HG02642 (cell line): ENCODE measurements around the gene BRD4.

ENCODE experiments used
- ATAC-seq: cut with Tn5 transposase; IDR thresholded peaks from one replicate; pipeline ENCODE4 v1.9.1; 2021; ENCODE audit warnings: mild to moderate bottlenecking; ENCODE audit not compliant: unreplicated experiment, poor library complexity

Gene BRD4

DNA sequence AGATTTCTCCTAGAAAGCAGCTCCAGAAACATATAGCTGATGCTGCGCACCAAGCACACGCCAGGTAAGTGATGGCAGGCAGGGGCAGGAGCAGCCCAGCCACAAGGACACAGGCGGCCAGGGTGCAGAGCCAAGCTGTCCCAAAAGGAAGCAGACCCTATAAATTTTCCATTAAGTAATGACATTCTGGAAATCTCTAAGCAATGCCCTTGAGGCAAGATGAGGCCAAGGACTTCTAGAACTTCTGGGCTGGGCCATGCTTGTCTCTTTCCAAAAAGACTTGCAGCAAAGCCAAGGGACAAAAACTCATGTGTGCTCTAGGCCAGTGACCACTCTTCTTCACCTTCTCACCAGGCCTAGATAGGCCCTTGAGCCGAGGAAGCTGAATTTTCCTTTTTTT, 57.9 kb downstream of the BRD4 start:
- no peak for ATAC-seq

DNA sequence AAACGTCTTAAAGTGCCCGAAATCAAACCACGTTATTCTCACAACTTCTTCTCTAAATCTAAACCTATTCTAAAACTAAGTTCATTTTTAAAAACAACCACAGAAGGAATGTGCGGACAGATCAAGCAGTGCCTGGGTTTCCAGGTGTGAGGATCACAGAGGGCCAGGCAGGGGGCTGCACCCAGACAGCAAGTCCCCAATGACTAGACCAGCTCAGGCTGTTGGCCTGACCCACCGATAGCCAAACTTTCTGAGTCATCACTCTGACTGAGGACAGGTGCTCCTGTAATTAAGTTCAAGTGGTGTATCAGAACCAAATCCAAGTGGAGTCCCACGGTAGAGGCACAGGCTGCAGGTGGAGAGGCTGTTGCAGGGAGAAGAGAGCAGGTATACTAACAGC, 62.5 kb downstream of the BRD4 start:
- ATAC-seq = no peak

DNA sequence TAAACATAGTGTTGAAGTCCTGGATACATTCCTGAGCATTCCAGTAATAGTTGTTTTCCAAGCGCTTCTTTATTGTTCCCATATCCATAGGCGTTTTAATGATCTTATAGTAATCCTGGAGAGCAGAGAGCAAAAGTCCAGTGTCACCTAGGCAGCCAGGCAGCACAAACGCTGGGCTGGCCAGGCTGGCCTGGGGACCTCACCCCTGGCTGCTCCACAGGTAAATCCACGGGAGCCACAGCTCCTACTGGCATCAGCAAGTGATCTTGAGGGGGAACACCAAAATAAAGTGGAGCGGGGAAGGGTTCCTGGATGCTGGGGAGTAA, 63.4 kb downstream of the BRD4 start:
- ATAC-seq = no peak

DNA sequence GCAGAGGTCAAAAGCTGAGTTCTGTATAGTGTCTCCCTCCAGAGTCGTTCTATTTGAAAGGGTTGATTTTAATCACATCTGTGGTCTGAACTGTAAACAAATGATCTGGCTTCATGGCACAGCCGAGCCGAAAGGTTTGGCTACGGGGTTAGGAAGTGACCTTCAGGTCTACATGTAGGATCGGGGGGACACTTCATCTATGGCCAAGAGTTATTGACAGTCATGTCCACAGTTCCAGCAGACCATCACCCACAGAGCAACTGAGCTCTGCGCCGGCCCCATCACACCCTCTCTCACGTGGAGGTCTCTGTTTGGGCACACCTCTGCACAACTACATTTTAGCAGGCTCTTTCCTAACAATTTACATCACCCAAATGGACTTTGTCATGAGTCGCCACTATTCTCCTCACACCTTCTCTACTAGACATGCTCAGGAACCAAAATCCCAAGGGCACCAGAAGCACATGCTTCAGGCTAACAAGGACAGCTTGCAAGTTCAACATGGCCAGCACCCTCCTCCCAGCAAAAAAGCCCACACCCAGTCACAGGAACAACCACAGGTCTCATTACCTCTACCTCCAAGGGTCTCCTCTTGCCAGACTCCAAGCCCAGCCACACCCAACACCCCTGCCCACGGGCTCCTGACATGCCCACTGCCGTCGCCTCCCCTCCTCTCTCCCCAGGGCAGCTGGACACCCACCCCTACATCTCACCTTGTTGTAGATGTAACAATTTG, 64.0 kb downstream of the BRD4 start:
- no peak for ATAC-seq

DNA sequence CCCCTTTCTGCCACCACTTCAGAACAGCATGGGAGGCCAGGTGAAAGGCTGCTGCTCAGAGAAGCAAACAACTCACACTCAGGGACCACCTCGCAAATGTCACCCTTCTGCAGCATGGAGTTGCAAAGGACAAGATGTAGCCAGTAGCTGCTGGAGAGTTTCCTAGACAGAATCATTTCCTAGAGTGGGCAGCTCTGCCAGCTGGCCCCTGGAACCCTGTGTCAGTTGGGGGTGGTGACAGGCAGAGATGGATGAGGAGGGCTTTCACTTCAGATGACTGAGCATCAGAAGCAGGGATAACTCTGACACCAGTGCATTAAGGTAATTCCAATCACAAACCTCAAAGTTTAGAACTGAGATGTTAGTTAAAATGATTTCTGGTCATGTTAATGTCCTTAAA, 65.7 kb downstream of the BRD4 start:
- ATAC-seq = no peak

DNA sequence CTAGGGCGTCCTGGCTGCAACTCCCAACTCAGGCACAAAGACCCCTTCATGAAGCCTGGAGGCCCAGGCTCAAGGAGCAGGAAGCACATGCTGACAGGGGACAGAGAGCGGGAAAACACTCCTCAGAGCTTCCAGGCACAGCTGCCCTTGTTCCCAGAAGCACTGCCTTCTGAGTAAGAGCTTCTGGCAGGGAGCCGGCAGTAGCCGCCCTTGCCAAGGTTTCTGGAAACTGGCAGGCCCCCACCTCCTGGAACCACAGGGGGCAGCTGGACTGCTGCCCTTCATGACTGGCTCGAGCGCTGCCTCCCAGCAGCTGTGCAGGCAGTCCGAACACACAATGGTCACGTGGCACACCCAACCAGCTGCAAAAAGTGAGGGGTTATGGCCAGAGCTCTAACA, 66.5 kb downstream of the BRD4 start:
- no peak for ATAC-seq

DNA sequence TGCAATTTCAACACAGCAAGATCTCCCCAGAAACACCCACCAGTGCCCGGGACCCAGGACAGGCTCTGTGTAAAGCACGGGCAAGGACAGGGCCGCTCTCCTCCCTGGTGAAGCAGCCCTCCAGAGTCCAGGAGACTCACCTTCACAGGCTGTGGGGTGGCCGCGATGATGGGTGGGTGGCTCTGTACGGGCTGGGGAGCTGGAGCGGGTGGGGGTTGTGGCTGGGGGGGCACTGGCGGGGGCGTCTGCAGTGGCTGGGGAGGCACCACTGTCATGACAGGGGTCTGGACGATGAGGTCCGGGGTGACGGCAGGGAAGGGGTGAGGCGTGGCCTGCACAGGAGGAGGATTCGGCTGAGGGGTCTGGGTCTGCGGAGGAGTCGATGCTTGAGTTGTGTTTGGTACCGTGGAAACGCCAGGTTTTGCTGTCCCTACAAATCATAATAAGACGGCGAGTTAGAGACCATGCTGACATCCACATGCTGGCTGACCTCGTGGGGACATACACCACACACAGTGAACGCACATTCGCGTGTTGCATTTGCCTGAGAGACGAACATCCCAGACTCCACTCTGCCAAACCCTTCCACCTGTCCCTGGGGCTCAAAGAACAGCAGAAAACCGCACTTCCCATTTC, 67.0 kb downstream of the BRD4 start:
- no peak for ATAC-seq

DNA sequence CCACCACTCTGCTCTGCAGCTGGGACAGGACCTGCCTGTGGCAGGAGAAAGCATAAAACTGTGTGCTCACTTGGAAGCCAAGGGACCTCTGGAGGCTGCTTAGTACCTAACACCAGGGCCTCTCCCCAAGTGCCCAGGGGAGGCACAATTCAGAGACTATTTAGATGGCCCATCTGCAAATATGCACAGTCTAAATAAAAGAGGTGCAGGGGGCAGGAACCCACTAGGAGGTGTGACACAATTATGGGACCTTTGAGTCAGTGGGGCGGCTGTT, 67.5 kb downstream of the BRD4 start:
- no peak for ATAC-seq

DNA sequence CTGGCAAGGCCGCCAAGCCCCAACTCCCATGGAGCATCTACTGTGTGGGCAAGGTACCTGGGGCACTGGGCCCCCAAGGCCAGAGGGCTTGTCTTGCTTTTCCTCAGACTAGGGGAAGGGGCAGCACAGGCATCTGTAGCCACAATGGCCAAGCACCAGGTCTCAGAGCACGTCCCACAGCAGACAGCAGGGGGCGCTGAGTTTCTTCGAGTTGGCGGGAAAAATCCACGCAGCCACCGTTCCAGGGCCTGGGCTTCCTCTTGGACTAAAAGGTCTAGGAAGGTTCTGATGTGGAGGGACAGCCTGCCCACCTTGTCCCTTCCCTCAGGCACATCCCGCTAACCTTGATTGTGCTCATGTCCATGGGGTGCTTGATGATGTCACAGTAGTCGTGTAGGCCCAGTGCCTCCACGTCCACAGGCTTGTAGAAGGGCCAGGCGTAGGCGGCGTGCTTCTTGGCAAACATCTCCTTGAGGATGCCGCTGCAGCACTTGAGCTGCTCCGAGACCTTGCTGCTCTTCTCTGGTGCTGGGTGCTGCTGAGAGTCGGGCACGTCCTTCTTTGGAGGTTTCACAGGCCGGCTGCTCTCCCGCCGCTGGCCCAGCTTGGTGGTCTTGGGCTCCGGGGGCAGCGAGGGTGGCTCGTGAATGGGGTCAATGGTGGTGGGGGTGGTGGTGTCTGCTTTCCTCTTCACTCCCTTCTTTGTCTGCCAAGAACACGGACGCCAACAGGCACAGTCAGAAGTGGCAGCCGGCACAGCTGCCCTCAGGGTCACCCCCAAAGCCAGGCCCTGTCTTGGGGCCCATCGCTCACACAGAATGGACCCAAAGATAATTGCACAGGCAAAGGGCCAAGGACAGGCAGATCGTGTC, 68.0 kb downstream of the BRD4 start:
- ATAC-seq = no peak

DNA sequence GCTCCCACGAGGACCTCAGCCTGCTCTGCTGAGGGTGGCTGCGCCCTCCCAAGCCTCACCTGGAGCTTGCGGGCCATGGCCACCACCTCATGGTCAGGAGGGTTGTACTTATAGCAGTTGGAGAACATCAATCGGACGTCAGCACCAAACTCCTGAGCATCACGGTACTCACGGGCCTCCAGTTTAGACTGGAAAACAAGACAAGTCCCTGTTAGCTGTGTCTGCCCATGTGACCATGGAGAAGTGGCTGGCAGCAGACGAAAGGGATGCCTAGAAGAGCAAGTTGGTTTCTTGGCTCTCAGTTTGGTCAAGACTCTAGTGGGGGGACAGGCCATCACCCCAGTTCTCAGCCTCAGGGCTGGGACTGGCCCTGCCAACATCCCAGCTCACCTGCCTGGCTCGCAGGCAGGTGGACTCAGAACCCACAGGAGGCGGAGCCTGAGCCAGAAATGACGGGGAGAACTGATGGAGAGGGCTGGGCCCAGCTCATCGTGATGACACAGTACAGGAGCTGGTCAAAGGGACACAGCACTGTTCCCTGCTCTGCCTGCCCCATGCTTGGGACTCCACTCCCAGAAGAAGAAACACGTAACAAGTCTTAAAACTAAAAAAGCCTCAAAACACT, 68.9 kb downstream of the BRD4 start:
- no peak for ATAC-seq

DNA sequence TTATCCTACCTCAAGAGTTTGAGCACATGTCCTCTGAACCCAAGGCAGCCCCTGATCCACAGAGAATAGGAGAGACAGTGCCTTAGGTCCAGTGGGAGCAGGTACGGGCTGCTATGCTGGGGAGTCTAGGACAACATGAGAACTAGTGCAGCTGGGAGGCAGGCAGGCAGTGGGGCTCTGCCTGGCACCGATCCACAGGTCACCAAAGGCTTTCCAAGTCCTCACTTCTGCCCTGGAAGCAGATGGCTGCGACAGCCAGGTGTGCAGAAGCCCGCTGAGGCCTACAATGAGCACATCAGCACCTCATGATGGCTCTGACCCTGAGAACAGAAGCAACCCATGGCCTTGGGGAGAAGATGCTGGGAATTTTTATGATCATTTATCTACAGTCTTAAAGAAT, 70.3 kb downstream of the BRD4 start:
- no peak for ATAC-seq

DNA sequence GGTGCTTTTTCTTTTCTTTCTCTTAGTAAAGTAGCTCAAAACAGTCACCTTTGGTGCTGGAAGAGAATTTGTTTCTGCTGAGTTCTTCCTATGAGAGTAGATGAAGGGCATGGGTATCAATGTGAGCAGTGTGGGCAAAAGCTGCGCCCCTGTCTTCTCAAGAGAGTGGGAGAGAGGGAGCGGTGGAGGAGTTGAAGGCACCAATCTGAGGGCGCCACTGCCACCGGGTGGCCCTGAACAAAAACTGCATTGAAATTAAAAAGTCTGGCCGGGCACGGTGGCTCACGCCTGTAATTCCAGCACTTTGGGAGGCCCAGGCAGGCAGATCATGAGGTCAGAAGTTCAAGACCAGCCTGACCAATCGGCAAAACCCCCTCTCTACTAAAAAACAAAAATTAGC, 71.4 kb downstream of the BRD4 start:
- ATAC-seq = no peak

DNA sequence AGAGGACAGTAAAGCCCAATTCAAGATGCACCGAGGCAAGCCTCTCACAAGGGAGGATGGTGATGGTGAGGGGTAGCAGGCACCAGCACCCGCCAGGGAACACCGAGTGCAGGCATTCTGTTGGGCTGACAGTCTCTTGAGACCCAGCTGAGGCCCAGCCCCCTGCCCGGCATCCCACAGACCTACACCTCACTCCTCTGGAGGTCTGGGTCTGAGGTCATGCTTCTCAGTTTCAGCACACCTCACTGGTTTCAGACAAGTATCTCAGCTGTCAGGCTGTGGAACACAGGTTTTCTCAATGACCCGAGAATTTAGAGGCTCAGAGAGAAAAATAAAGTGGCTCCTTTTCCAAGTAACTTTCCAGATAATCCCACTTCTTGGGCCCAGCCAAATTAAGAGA, 72.4 kb downstream of the BRD4 start:
- no peak for ATAC-seq

DNA sequence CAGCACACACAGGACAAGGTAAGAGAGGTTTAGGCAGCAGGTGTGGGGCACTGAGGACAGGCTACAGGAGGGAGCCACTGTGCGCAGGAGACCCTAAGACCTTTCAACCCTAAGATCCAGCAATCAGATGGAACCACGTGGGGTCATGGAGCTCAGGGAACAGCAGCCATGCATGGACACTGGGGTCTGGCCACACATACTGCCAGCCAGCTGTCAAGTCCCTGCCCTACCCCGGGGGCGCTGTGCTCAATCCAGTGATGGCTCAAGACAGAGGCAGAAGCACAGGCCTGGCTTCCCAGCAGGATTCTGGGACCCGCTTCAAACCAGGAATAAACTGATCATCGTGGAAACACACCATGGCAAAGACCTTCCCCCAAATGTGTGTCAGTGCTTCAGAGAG, 74.6 kb downstream of the BRD4 start:
- no peak for ATAC-seq

DNA sequence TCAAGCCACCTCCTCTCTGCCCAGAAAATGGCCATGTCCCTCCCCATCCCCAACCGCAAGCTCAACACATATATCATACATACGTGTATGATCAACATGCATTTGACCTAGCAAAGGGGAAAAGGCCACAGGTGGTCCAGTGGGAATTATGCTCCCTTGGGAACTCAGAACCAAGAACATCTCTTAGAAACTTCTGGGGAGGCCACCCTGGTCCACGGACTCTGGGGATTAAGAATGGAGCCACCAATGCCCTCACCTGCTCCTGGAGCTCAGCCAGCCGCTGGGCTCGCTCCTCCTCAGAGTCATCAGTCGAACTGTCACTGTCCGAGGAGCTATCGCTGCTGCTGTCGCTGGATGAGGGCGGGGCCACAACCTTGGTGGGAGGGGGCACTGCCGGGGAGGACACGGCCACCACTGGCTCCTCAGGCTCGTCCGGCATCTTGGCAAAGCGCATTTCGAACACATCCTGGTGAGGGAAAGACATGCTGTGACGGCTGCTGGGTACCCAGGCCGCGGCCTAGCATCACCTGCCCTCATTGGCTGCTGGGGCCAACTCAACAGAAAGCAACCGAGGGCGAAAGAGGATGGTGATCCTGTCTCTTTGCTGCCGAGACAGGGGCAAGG, 75.5 kb downstream of the BRD4 start:
- ATAC-seq = no peak

DNA sequence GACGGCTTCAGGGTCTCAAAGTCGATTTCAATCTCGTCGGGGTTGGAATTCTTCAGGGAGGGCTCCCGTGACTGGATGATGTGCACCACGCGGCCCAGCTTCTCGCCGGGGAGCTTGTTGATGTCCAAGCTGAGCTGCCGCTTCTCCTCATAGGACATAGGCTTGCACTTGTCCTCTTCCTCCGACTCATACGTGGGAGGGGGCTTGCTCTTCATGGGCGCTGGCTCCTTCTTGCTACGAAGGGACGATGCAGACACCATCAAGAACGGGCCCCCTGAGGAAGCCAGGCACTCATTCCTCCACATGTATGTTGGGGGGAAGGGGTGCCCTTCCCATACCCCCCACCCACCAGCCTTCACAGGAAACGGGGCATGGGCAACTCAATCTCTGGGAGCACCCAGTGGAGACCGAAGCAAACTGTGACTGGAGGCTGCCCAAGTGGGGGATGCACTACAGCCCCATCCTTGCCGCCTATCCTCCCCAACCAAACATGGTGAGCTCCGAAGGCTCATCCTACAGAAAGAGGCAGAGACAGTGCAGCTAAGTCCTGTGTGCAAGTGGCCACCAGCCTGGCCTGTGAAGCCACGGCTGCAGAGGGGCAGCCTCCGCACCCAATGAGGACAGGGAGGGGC, 76.9 kb downstream of the BRD4 start:
- ATAC-seq = no peak

DNA sequence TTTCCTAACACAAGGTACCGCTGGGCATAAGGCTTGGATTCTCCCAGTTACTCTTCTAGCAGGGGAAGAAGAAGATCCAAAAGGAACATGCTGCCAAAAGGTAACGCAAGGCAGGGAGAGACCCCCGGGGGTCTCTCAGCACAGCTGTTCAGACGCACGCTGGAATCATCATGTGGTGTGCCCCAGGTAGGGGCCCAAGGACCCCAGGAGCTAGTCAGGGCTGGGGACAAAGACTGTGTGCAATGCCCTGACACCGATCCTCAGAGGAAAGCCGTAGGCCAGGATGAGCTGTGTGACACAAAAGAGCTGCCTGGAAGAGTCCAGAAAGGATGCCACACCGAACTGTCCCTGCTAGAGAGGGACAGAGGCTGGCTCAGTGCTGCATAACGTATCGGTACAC, 77.8 kb downstream of the BRD4 start:
- no peak for ATAC-seq

DNA sequence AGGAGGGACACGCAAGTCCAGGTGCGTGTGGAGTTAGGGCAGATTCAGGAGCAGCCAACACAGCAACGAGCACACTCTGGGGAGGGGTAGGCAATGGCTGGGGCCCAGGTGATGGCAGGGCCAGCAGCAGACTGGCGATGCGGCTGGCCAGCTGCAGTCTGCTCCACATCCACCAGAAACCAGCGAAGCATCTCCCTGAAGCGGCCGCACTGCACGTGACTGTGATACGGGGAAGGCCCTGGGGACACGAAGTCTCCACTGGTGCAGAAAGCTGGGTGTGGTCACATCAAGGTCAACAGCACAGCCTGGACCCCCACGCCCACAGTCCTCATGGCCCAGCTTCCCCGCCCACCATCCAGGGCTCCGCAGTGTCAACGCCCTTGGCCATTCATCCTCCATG, 78.8 kb downstream of the BRD4 start:
- ATAC-seq = no peak

DNA sequence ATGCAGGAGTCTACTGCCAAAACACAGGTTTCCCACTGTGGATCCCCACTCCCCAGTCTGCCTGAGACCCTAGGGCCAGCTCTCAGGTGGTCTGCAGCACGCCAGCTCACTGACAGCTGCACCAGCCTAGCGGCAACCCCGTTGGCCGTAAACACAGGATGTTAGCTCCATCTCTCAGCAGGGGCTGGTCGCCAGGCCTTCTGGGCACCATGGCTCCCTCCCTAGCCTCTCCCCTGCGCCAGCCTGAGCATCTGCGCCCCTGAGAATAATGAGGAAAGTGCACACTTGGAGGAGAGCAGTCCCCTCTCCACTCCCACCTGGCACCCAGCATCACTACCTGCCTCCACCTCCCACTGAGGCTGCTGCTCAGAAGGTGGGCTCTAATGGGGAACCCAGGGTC, 79.3 kb downstream of the BRD4 start:
- ATAC-seq = no peak

DNA sequence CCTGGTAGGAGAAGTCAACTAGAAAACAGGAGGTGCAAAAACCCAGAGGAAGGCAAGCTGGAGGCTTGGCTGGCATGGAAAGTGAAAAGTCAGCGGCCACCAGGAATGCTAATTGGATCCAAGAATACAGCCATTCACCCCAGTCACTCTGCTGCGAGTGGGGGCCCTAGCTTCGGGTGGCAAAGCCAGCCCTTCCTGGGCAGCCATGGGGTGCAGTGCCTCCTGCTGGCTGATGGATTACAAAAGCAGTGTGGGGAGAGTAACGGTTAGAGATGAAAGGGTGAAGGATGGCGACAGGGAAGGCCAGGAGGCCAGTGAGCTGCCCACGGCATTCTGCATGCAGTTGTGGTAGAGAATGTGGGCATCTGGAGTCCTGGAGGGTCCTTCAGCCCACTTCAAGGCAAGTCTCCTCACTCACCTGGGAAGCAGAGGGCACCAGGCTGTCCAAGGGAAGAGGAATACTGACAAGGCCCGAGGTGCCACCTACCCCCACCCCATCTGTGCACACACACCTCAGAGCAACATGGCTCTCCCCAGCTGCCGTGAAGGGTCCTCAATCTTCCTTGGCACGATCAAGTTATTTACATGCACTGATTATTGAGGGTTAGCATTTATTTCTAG, 79.8 kb downstream of the BRD4 start:
- no peak for ATAC-seq
